Testis (tissue), 2 donors: ENCODE results near the gene CYP27C1.
"Not testable (repeated sequence)": the region's sequence is repeated elsewhere in the genome, so short reads cannot be mapped to it uniquely, and the experiment has no call there.

ENCODE experiments used
- POLR2A ChIP-seq: fragments of 450-650 bp; IDR thresholded peaks from one replicate; pipeline ENCODE4 v1.6.1; 2017; ENCODE audit warnings: antibody characterized with exemption, mild to moderate bottlenecking, moderate library complexity
- TF ChIP-seq, protein P1 (sequence below), 3 experiments: fragments of 450-650 bp in 2 of 3; fragments of 200-600 bp in 1 of 3; sonication (generic) in 1 of 3; IDR thresholded peaks; one replicate each; pipeline ENCODE4 v1.5.1; 2016 to 2019; ENCODE audit warnings: antibody characterized with exemption in 3 of 3, mild to moderate bottlenecking in 2 of 3, moderate library complexity in 1 of 3

- TF ChIP-seq, protein P1, sequence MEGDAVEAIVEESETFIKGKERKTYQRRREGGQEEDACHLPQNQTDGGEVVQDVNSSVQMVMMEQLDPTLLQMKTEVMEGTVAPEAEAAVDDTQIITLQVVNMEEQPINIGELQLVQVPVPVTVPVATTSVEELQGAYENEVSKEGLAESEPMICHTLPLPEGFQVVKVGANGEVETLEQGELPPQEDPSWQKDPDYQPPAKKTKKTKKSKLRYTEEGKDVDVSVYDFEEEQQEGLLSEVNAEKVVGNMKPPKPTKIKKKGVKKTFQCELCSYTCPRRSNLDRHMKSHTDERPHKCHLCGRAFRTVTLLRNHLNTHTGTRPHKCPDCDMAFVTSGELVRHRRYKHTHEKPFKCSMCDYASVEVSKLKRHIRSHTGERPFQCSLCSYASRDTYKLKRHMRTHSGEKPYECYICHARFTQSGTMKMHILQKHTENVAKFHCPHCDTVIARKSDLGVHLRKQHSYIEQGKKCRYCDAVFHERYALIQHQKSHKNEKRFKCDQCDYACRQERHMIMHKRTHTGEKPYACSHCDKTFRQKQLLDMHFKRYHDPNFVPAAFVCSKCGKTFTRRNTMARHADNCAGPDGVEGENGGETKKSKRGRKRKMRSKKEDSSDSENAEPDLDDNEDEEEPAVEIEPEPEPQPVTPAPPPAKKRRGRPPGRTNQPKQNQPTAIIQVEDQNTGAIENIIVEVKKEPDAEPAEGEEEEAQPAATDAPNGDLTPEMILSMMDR (IDR thresholded peaks at IDR 0.05) = not testable (repeated sequence)
- not testable (repeated sequence) for TF ChIP-seq POLR2A
These were observed 21.1 kb upstream of the CYP27C1 start for GRCh38 chr2:127241184-127241583.
